IPS-NIHi7 (cell line): ENCODE results near the gene MKI67.

ENCODE experiments used
- DNase-seq: peaks from one replicate; pipeline ENCODE4 v3.0.0; 2012; ENCODE audit warnings: mixed read lengths; ENCODE audit errors: extremely low spot score

The MKI67 gene

DNA sequence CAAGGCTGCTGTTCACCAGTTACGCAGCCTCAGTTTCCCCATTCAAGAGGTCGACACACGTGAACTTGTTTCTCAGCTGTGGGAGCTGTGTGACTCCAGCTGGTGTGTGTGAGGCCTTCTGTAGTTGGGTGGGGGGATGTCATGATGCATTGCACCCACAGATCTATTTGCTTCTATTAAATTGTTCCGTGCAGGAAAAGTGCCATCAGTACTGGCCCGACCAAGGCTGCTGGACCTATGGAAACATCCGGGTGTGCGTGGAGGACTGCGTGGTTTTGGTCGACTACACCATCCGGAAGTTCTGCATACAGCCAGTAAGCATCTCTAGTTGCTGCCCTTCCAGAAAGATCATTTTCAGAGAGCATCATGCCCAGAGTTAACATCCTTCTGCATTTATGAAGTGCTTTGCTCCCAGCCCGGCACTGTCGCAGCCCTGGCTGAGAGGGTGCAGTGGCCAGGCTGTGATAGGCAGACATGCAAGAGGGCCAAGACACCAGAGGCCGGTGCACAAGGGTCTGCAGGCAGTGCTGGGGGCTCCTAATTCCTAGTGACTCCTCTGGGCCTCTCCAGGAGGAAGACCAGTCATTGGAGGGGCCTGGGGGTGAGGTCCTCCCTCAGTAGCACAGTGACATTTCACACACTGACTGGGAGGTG, 60.2 kb downstream of the MKI67 start:
- no peak for DNase-seq

DNA sequence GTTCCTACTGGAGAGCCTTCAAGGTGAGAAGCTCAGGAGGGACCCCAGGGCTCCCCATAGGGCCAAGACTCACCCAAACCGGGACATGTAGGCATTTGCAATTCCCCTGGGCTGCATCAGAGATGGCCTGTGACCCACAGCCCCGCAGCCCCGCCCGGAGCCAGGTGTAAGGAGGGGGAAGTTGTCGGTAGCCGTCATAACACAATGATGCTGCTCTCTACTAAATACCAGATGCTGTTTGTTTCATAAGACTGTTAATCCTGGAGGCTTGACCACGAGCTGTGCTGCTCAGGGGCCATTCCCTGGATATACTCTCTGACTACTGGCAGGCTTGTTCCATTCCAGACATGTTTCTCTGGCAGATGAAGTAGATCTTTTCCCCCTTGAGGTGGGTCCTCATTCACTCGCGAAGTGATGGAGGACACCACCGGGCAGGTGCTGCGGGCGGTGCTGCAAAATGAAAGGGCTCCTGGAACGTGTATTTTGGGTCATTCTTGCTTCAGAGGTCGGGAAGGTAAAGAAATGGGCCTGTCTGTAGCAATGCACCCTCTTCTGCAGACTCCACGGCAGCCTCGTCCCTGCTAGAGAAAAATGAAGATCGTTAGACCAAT, 61.1 kb downstream of the MKI67 start:
- no peak for DNase-seq

DNA sequence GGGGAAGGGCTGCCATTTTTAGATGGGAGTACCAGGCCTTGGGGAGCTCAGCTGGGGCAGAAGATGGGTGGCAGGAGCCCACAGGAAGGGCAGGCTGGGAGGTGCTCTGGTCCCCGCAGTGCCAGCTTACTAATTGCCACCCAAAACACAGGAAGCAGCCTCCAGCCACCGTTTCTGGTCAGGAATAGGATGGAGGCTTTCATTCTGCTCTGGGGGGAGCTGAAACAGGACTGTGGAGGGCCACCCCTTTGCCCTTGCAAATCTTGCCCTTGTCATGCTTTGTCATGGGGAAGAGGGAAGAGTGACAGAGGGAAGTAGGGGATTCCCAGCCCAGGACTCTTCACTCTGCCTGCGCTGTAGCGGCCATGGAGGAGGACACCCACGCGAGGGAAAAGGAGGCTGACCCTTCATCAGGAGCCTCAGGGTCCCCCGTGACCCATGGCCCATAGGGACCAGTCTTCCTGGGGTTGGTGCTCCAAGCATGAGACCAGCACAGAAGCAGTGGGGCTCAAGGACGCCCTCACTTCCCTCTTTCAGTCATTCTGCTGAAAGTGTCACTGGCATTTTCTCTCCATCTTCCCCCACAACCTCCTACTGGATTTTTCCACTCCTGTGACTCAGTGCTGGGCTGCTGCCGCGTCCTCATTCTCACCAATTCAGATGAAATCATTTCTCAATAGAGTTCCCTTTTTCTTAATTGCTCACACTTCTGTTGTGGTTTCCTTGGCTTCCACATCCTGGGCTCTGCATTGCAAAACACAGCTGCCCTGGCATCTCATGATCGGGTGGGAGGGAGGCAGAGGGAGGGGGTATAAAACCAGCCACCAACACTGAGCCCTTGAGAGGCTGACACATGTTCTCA, 61.9 kb downstream of the MKI67 start:
- DNase-seq: no peak

DNA sequence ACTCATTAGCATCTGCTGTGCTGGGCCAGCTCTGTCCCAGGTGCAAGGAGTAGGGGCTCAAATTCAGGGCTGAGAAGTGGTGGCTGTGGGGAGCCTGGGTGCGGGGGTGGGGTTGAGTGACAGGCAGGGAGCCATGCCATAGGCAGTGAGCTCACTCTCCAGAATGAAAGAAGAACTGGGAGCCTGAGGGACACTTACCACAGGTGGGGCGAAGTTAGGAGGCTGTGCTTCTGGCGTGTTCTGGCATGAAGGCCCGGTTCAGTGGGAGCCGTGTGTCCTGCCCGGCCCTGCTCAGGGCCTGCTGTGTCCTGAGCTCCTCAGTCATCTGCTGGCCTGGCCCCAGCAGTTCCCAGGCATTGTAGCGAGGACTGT, 62.5 kb downstream of the MKI67 start:
- no peak for DNase-seq

DNA sequence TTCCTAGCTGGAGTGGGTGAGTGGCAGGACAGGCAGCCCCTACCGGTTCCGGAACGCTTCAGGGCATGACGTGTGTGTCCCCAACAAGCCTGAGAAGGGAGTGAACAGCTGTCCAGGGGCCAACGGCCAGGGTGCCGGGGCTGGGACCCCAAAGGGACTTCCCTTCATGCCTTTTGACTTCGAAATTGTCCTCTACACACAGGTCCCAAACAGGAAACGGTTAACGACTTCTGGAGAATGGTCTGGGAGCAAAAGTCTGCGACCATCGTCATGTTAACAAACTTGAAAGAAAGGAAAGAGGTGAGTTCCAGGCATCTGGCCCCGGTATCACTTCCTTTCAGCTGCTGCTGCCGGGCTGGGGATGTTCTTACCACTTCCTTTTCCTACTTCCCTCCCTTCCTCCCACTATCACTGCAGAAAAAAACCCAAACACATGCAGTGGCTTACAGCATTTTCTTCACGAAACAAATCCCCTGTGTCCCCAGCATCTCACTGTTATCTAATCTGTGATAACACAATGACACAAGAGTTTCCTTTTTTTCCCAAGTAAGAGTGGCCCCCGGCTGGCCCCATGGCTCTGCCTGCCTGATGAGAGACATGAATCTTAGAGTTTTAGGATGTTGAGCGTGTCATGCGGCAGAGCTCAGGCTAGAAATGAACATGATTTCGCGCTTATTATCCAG, 63.2 kb downstream of the MKI67 start:
- no peak for DNase-seq

DNA sequence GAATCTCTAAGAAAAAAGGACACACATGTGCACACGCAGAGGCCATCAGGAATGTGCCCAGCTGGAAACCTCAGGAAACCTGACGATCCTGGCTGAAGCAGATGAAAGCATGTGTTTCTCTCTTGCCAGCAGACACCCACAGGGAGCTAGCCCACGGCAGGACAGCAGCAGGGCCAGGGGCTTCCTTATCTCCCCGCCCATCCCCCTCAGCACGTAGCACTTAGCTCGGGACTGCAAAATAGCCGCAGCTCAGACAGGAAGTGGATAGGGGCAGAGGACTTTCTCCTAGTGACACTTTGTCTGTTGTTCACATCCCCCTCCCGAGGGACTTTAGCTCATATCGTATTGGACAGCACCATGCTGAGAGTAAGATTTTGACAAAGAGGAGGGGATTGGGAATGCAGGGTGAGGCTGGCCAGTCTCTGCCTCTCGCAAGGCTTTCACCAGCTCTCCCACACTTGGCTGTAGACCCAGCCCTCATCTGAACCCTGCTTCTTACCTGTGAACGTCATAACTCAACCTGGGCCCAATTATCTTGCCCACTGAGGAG, 63.8 kb downstream of the MKI67 start:
- peak; percentile 45 for DNase-seq

DNA sequence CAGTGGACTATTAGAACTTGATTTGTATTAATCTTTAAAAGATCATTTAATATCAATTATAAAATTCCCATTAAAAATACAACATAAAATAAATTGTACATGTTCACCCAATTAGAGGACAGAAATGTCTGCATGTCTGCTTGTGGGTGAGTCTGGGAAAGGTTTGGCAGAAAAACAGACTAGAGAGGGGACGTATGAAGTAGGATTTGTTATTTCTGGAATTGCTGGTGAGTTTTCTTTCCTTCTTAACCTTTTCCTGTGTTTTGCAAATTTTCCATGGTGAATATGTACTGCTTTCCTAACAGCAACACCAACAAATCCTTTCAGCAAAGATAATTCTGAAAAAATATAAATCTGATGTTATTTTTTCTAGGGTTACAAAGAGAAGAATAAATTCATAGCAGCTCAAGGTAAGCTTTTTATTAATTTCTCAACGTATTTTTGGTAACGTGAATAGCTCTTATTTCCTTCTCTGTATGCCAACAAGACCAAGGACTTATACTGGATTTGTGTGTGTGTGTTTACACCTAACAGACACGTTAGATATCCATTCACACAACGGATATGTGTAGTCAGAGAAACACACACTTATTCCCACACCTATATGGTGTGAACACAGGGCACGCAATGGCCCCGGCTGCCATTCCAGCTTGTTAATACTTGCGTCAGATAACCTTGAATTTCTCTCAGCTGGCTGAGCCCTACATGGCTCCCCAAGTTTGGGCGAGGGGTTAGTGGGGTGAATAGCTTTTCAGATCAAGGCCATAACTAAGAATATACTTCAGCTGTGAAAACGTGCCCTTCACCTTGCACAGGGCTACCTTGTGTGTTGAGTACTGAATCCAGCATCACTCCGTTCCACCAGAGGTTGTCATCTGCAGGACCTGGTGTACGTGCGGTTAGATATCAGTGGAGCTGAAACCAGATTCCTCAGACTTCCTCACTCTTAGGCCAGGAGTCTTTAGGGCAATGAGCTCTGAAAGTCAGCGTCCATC, 64.6 kb downstream of the MKI67 start:
- DNase-seq: no peak

DNA sequence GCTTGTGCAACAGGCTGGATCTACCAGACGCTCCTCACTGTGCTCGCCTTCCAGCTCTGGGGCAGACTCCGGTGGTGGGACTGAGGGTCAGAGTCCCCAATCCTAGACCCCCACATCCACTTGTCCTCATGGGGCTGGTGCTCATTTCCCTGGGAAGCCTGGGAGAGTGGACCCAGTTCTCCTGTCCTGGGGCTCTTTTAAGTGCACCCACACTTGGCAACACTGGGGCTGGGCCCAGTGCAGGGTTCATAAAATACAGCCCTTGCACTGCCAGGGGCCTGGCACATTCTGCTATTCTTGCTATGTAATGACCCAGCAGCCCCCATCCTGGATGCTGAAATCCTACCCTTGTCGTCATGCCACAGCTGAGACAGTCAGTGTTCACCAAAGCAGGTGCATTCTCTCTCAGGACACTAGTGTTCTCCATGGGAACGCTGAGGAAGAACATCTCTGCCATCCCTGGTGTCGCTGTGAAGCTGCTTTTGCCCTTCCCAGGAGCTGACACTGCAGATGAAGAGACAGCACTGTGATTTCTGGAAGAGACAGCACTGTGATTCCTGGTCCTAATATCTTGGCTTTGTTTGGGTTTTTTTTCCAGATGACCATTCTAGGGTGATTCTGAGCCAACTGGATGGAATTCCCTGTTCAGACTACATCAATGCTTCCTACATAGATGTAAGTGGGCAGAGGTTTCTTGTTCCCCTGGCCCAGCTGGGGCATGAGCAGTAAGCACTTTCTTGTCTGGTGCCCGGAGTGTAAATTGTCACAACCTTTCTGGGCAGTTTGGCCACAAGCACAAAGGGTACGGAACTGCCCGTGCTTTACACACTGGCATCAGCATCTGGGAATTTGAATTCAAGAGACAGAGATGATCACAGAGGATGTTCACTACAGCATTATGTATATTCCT, 65.6 kb downstream of the MKI67 start:
- DNase-seq: no peak

DNA sequence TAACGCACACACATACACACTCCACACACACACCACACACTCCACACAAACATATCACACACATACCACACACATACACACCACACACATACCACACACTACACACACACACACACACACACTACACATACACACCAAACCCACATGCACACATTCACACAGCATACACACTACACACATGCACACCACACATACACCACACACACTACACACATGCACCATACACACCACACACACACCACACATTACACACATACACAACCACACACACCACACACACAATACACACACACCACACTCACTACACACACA, 66.3 kb downstream of the MKI67 start:
- DNase-seq: no peak

DNA sequence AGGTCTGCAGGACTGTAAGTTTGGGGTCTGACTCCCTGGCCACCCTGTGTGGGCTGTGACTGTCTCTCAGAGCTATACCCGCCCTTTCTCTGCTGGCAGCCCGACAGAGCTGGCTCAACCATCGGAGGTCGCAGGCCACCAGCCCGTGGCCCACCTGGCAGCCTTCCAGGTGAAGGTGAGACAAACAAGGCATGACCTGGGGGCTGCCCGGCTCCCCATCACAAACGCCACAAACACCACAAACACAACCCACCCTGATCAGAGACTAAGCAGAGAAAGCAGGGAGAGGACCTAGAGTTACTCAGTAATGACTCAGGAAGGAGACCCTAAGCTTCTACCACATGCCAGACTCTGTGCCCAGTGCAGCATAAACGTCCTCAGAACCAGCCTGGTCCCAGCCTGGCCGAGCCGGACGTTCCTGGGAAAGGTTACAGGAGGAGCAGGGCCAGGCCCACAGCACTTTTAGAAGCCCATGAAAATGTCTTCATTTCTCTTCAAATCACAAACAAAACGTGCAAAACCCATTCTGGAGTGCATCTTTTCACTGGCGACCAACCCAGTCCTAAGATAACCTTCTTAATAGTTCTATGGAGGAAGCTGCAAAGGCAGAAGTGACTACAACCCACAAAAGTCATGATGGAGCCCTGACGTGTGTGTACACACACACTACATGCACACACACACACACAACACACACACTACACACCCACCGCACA, 66.8 kb downstream of the MKI67 start:
- DNase-seq: no peak

DNA sequence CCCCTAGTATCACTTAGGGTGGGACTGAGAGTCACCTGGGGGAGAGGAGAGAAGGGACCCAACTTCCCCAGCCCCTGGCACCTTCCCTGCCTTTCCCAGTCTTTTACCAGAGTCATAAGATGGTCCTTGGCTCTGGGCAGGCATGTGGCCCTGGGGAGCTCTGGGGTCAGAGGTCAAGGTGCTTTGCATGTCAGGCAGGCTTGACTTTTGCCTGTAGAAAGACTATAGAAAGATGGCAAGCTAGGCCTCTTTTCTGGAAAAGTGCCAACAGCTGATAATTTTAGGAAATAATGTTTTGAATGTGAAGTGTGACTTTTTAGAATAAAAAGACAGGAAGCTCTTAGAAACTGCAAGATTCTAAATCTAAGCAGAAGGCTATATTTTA, 67.5 kb downstream of the MKI67 start:
- no peak for DNase-seq

DNA sequence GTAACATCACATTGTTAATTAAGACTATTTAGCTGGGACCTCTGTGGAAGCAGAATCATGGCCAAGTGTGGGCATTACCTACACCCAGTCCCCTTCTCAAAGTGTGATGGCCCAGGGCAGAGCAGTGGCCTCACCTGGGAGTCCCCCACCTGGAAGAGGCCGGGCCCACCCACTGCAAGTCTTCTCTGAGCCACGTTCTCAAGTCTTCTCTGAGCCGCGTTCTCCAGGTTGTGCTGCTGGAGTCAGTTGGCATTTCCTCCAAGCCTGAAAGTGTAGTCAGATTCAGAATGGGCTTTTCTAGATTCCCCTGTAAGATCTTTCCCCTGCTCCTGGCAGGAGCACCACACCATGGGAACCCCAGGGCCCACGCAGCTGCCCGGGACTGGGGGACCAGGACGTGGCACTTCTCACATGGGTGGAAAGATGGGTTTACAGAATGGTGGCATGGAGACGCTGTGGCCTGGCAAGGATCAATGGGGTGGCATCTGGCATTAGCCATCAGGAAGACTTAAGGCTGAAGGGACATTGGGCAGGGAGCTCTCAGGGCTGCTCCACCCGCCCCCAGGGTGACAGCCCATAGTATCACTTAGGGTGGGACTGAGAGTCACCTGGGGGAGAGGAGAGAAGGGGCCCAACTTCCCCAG, 68.0 kb downstream of the MKI67 start:
- DNase-seq: no peak

DNA sequence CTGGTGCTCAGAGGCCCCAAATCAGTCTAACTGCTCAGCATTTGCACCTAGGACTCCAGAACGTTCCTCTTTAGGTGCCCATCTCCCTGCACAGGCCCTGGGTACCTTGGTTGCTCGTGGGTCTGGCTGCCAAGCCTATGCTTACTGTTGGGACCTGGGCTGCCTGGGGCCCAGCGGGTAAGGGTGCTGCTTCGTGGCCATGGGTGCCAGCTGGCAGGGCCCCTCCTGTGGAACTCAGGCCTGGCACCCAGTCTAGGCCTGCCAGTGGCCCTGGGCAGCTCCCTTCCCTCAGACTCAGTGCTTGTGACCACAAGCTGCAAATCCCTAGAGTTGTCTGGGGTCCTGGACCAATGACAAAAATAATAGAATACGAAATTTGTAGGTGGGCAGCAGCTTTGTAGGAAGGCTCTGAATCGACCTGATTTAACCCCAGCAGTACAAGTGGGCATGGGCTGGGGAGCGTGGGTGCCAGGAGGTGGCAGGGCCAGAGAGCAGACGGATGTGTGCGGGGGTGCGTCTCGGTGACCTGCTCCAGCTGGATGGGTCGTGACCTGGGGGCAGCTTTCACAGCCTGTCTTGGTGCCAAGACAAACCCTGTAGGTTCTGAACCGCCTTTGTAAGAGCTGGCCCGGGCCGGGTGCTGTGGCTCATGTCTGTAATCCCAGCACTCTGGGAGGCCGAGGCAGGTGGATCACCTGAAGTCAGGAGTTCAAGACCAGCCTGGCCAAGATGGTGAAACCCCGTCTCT, 69.7 kb downstream of the MKI67 start:
- DNase-seq: no peak

DNA sequence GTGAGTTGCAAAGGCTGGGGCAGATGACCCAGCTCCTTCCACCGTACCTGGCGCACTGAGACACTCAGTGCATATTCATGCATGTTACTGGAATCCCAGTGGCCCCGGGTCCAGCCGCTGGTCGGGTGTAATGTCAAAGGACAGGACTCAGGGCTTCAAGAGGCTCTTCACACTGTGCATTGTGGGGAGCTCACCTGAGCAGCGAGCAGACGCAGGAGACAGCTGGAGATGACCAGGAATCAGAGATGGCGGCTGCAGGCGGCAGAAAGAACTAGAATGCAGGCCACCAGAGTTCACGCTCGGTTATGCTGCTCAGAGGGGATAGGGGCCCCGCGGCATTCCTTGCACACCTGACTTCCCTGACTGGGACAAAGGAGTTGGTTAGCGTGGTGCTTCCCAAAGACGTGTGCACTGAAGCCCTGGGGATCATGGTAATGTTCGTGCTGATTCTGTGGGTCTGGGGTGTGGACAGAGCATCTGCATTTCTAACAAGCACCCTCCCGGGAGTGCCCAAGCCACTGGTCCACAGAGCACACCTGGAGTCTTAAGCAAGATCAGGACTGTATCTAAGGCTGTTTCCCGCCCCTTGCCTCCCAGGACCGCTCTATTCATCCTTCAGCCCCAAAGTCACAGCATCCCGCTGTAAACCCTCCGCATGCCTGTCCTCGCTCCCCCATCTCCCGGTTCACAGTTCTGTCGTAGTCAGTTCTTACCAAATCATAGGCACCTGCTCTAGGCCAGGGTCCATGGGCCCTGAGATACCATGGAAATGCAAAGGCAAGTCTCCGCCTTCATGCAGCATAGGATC, 71.0 kb downstream of the MKI67 start:
- no peak for DNase-seq

DNA sequence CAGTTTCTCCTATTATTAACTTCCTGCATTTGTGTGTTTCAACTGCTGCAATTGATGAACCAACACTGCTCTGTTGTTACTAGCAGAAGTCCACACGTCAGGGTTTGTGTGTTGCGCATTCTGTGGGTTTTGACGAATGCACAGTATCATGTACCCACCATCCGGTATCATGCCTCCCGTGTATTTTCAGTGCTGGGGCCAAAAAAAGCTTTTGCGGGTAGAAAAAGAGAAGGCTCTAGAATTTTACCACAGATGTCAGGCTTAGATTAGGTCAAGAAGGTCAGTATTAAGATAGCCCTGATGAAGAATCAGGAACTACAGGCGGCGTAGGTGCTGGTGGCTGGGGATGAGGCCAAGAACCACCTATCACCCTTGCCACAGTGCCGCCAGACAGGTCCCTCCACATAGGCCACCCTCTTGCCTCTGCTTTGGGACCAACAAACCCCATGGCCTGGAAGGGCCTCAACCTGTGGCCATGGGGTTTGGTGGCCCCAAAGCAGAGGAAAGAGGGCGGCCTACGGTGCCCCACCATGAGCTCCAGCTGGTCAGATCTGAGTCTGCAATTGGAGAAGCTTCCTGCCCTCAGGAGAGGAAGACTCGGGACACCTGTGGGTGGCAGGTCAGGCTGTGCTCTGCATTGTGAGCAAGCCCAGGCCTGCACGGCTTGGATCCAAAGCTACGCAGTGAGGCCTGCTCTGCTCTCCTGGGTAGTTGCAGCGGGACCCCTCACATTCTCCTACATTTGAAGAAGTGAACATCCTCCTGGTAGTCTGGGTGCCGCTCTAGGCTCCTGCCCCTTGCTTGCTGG, 71.9 kb downstream of the MKI67 start:
- DNase-seq: no peak

DNA sequence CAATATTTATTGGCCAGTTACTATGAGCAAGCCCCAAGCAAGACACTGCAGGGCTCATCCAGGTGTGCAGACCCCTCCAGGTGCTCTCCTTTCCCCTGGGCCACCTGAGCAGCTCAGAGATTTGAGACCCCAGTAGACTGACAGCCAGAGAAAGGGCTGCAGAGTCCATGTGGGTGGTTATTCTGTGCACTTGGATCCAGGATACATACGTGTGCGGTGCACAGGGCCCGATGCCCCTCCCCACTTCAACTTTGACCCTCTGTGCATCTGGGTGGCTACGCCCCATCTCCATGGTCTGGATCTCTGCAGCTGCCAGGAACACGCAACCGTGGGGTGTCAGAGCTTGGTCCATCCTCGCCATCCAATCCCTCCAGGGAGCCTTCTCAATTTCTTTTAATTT, 72.9 kb downstream of the MKI67 start:
- DNase-seq: no peak
